ENCODE results near the gene ILF2.

The ILF2 gene

GRCh38 chr1:153624965-153625611, 45.7 kb downstream of the ILF2 start:
- FAIRE-seq (no peak), DNase-seq (ENCODE audit: insufficient read length) (no peak)
- TF ChIP-seq POLR2A (IDR thresholded peaks at IDR 0.05; ENCODE audit: low read depth, low read length) (no peak), POLR2AphosphoS5 (IDR thresholded peaks at IDR 0.05; ENCODE audit: low read depth, low read length) (no peak), TAF1 (IDR thresholded peaks at IDR 0.05; ENCODE audit: borderline replicate concordance, low read depth, low read length) (no peak)

GRCh38 chr1:153623101-153623500, 47.7 kb downstream of the ILF2 start:
- FAIRE-seq: no peak

GRCh38 chr1:153619171-153619570, 51.6 kb downstream of the ILF2 start:
- DNase-seq (ENCODE audit: insufficient read length) (no peak), FAIRE-seq (no peak)
- TF ChIP-seq POLR2A (IDR thresholded peaks at IDR 0.05; ENCODE audit: low read depth, low read length) (no peak), TAF1 (IDR thresholded peaks at IDR 0.05; ENCODE audit: borderline replicate concordance, low read depth, low read length) (no peak), POLR2AphosphoS5 (IDR thresholded peaks at IDR 0.05; ENCODE audit: low read depth, low read length) (no peak)

More at GRCh38 chr1:153623101-153623500, 47.7 kb downstream of the ILF2 start:
- TF ChIP-seq POLR2AphosphoS5 (IDR thresholded peaks at IDR 0.05; ENCODE audit: low read depth, low read length) (no peak), POLR2A (IDR thresholded peaks at IDR 0.05; ENCODE audit: low read depth, low read length) (no peak), TAF1 (IDR thresholded peaks at IDR 0.05; ENCODE audit: borderline replicate concordance, low read depth, low read length) (no peak)
- DNase-seq (ENCODE audit: insufficient read length): no peak

GRCh38 chr1:153617663-153618062, 53.1 kb downstream of the ILF2 start:
- FAIRE-seq (peak; percentile 73), DNase-seq (ENCODE audit: insufficient read length) (no peak)
- TF ChIP-seq POLR2AphosphoS5 (IDR thresholded peaks at IDR 0.05; ENCODE audit: low read depth, low read length): no peak
- TF ChIP-seq POLR2A (IDR thresholded peaks at IDR 0.05; ENCODE audit: low read depth, low read length): no peak
- TF ChIP-seq TAF1 (IDR thresholded peaks at IDR 0.05; ENCODE audit: borderline replicate concordance, low read depth, low read length): no peak

- no peak for DNase-seq (ENCODE audit: insufficient read length)
- TF ChIP-seq POLR2AphosphoS5 (IDR thresholded peaks at IDR 0.05; ENCODE audit: low read depth, low read length): no peak
- no peak for TF ChIP-seq TAF1 (IDR thresholded peaks at IDR 0.05; ENCODE audit: borderline replicate concordance, low read depth, low read length)
- no peak for TF ChIP-seq POLR2A (IDR thresholded peaks at IDR 0.05; ENCODE audit: low read depth, low read length)
- FAIRE-seq: no peak
These were observed 53.9 kb downstream of the ILF2 start for GRCh38 chr1:153616917-153617311.

- FAIRE-seq (peak; percentile 40), DNase-seq (ENCODE audit: insufficient read length) (no peak)
- no peak for TF ChIP-seq POLR2A (IDR thresholded peaks at IDR 0.05; ENCODE audit: low read depth, low read length)
- no peak for TF ChIP-seq POLR2AphosphoS5 (IDR thresholded peaks at IDR 0.05; ENCODE audit: low read depth, low read length)
- no peak for TF ChIP-seq TAF1 (IDR thresholded peaks at IDR 0.05; ENCODE audit: borderline replicate concordance, low read depth, low read length)
These were observed 54.5 kb downstream of the ILF2 start, which contains the start of gene S100A14 for GRCh38 chr1:153616144-153616916. TSS of gene S100A14 (minus strand) at chr1:153616325. CDS start at chr1:153615858, 467 bp downstream.

- TF ChIP-seq POLR2AphosphoS5 (IDR thresholded peaks at IDR 0.05; ENCODE audit: low read depth, low read length) (no peak), POLR2A (IDR thresholded peaks at IDR 0.05; ENCODE audit: low read depth, low read length) (no peak), TAF1 (IDR thresholded peaks at IDR 0.05; ENCODE audit: borderline replicate concordance, low read depth, low read length) (no peak)
- FAIRE-seq: no peak
These were observed 55.4 kb downstream of the ILF2 start for GRCh38 chr1:153615406-153615805.

GRCh38 chr1:153614906-153615305, 55.9 kb downstream of the ILF2 start:
- FAIRE-seq (no peak), DNase-seq (ENCODE audit: insufficient read length) (no peak)

More at GRCh38 chr1:153615406-153615805, 55.4 kb downstream of the ILF2 start:
- no peak for DNase-seq (ENCODE audit: insufficient read length)

GRCh38 chr1:153614189-153614900, 56.4 kb downstream of the ILF2 start:
- no peak for DNase-seq (ENCODE audit: insufficient read length)
- TF ChIP-seq POLR2A (IDR thresholded peaks at IDR 0.05; ENCODE audit: low read depth, low read length): no peak
- no peak for TF ChIP-seq POLR2AphosphoS5 (IDR thresholded peaks at IDR 0.05; ENCODE audit: low read depth, low read length)
- no peak for TF ChIP-seq TAF1 (IDR thresholded peaks at IDR 0.05; ENCODE audit: borderline replicate concordance, low read depth, low read length)
- no peak for FAIRE-seq

More at GRCh38 chr1:153614906-153615305, 55.9 kb downstream of the ILF2 start:
- TF ChIP-seq TAF1 (IDR thresholded peaks at IDR 0.05; ENCODE audit: borderline replicate concordance, low read depth, low read length) (no peak), POLR2AphosphoS5 (IDR thresholded peaks at IDR 0.05; ENCODE audit: low read depth, low read length) (no peak), POLR2A (IDR thresholded peaks at IDR 0.05; ENCODE audit: low read depth, low read length) (no peak)

GRCh38 chr1:153613406-153613805, 57.4 kb downstream of the ILF2 start:
- no peak for FAIRE-seq
- no peak for DNase-seq (ENCODE audit: insufficient read length)
- TF ChIP-seq POLR2AphosphoS5 (IDR thresholded peaks at IDR 0.05; ENCODE audit: low read depth, low read length) (no peak), TAF1 (IDR thresholded peaks at IDR 0.05; ENCODE audit: borderline replicate concordance, low read depth, low read length) (no peak), POLR2A (IDR thresholded peaks at IDR 0.05; ENCODE audit: low read depth, low read length) (no peak)

GRCh38 chr1:153612755-153613331, 58.0 kb downstream of the ILF2 start, which contains the start of gene S100A16:
TSS of gene S100A16 (minus strand) at chr1:153613137. CDS start at chr1:153608151, 4,986 bp downstream.
- FAIRE-seq (no peak), DNase-seq (ENCODE audit: insufficient read length) (no peak)
- TF ChIP-seq TAF1 (IDR thresholded peaks at IDR 0.05; ENCODE audit: borderline replicate concordance, low read depth, low read length) (no peak), POLR2A (IDR thresholded peaks at IDR 0.05; ENCODE audit: low read depth, low read length) (no peak), POLR2AphosphoS5 (IDR thresholded peaks at IDR 0.05; ENCODE audit: low read depth, low read length) (no peak)

Data from GM12892 (cell line).